Hindlimb muscle (tissue), 1 donor: ENCODE results near the gene MAN1C1. TPM values are rescaled to one million over a fixed set of nuclear protein-coding genes. Genes with fewer than 3 reads are reported as not detected.
A peak's percentile ranks its signal among the peaks of the same experiment; 100 is the strongest.

Experiments
- DNase-seq: peaks from one replicate; pipeline ENCODE4 v3.0.0-alpha.2; 2013
- polyA plus RNA-seq: library from polyadenylated mRNA; unstranded; fragments of 120-200 nt; gene quantifications from one replicate; pipeline ENCODE4 v1.2.1, GENCODE V29; 2013; ENCODE audit not compliant: insufficient read length

MAN1C1 gene
- polyA plus RNA-seq, 1 donor, result 14.2 TPM

GRCh38 chr1:25819491-25820246, 203.1 kb downstream of the MAN1C1 start, which contains the start of gene MTFR1L:
Gene MTFR1L (plus strand): TSS chr1:25819954. CDS start chr1:25823105, 3,151 bp downstream.
- peak; percentile 89 for DNase-seq

DNA sequence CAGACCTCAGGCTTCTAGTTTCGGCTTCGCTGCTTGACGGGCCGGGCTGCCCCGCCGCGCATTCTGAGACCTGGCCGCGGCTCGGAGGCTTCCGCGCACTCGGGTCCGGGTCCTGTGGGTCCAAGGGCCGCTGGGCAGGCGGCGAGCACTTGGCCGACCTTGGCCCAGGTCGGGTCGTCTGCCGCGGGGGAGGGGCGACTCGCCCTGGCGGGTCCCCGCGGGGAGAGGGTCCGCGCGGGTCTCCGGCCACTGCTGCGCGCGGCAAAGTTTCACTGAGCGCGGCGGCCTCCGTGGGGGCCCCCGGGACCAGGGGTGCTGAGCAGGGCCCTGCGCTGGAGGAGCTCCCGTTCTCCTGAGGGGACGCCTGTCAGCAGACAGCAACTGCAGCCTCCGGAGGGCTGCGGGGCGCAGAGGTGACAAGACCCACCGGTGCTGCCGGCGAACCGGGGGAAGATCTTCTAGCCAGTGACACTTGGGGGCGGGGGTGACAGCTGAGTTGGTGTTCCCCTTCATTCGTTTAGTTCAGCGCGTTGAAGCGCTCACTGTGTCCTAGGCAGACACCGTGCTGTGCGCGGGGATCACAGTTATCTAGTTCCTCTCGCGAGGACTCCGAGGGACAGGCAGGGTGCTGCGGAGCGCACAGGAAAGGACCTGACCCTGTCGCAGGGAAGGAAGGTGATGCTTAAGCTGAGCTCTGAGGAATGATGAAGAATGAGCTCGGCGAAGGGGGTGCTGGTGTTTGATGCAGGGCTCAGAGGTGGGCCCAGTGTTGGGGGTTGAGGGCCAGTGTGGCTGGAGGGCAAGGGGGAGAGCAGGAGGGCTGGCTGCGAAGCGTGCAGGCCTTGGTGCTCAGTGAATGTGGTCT, 203.9 kb downstream of the MAN1C1 start:
- DNase-seq, result no peak

DNA sequence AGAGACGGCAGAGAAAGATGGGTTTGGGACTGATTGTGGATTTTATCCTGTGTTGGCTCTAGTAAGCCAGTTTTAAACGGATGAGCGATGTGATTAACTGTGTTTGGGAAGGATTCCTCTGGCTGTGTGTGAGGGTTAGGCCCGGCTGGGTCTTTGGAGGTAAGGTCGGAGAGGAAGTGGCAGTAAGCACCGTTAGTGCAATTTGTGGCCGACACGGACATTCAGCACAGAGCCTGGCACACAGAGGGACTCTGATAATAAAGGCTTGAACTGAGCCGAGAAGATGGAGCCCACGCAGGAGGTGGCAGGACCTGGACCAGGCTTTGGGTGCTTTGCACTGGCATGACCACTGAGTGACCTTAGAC, 204.5 kb downstream of the MAN1C1 start:
- DNase-seq, result no peak

DNA sequence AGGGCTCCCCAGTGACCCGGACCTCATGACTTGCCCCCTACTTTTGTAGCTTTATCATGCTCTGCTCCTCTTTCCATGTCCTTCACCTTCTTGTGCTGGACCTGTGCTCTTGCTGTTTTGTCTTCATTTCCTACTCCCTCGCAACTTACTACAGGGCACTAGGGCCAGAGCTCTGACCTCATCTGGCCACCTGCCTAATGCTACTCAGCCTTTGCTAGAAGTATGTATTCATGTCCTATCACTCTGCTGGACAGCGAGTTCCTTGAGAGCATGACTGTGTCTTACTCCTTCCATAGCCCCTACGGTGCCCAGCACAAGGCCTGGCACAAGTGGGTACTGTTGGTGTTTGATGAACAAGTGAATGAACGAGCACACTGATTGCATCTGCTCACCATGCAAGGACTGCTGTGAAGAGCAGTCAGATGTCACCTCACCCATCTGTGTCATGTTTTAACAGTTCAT, 205.1 kb downstream of the MAN1C1 start:
- no peak for DNase-seq

DNA sequence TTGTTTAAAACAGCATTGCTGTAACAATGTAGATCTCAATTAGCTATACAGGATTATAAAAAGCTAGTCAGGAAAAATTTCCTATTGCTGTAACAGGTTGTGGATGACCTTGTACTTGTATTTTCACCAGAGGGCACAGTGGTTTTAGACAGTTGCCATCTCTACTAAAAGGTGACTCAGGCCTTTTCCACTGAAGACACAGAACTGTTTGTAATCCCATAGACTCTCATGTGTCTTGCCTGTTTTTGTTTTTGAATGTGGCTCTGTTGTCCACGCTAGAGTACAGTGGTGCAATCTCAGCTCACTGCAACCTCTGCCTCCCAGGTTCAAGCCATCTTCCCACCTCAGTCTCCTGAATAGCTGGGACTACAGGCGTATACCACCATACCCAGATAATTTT, 209.0 kb downstream of the MAN1C1 start:
- no peak for DNase-seq

DNA sequence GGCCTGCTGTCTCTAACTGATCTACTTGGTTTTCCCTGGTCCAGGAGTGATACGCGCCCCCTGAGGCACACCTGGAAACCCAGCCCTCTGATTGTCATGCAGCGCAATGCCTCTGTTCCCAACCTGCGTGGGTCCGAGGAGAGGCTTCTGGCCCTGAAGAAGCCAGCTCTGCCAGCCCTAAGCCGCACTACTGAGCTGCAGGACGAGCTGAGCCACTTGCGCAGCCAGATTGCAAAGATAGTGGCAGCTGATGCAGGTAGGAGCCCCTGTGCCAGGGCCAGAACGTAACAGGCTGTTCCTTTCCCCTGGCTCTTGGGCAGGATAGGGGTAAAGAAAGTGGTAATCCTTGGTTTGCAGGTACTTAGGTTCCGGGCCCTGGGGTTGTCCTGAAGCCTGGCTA, 210.0 kb downstream of the MAN1C1 start:
- no peak for DNase-seq

DNA sequence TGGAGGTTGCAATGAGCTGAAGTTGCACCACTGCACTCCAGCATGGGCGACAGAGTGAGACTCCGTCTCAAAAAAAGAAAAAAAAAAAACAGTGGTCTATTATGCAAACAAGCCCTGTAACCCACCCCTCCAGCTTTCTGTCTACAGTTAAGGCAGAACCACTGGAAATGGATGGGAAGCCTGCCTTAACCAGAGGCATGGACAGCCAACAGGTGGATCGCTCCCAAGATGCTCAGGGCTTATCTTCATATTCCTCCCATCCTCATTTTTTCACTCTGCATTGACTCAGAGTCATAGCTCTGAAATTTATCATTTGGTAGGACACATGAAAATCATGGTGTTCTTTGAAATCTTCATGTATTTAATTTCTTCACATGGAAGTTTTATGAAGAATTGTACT, 211.9 kb downstream of the MAN1C1 start:
- DNase-seq, result no peak

DNA sequence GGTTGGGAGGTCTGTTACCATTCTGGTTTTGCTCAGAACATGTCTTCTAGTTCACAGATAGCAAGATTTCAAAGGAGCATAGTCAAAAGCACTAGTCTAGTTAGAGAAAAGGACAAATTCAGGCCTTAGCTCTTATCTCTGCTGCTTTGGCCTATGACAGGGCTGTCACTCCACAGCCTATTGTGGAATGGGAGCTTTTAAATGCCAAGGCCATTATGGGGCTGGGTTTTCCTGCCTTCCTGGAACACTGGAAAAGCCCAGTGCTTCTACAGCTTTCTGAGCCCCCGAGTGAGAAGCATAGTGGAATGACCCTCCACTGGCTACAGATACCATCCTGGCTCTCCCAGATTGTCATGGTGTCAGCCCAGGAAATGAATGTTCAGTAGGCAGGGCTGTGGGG, 212.5 kb downstream of the MAN1C1 start:
- DNase-seq, result no peak

GRCh38 chr1:25831569-25832196, 215.1 kb downstream of the MAN1C1 start:
- DNase-seq, result no peak

DNA sequence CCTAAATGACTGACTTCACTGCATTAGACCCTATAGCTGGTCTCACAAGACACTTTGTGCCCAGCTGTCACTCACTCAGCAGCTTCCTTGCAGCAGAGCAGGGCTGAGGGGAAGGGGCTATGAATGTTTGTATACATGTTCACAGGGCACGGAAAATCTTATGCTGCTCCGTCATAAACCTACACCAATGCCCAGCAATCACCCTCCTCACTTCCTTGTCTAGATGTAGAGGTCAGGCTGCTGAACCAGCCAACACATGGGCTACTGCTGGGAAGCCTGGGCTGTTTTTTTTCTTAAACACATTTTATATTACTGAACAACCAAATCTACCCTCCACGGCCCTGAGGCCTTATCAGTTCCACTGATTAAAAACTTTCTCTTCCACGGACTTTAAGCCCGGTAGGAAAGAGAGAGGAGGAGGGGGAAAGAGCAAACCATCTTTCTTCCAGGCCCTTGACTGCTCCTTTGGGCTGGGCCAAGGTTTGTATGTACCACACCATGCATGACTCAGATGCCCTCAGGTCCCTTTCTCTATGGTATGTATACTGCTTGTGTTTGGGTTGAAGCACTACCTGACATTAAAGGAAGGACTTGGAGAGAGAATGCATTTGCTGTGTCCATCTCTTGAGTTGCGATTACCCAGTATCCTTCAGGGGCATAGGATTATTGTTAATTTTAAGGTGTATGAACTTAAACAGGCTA, 215.9 kb downstream of the MAN1C1 start:
- DNase-seq, result no peak

- DNase-seq, result no peak
These were observed 216.6 kb downstream of the MAN1C1 start for GRCh38 chr1:25833158-25833557.

Other genes starting within 250 kb of the MAN1C1 start
- gene RHCE, start 196.0 kb upstream of the MAN1C1 start, polyA plus RNA-seq, result 2.6 TPM
- gene MACO1, start 185.9 kb upstream of the MAN1C1 start, polyA plus RNA-seq, result 20.0 TPM
- 14.5 TPM for gene LDLRAP1, start 73.2 kb upstream of the MAN1C1 start, polyA plus RNA-seq
- gene SELENON, start 183.4 kb downstream of the MAN1C1 start, polyA plus RNA-seq, result 58.5 TPM
- 70.6 TPM for gene MTFR1L, start 203.2 kb downstream of the MAN1C1 start, polyA plus RNA-seq
- gene AUNIP, start 242.7 kb downstream of the MAN1C1 start, polyA plus RNA-seq, result 0.92 TPM